Keratinocyte (primary cell): ENCODE results near the gene RAB30.

Experiments used
- CTCF ChIP-seq, 3 experiments: IDR thresholded peaks in 1 of 3; conservative IDR thresholded peaks in 1 of 3; optimal IDR thresholded peaks in 1 of 3; 2 replicates in 2 of 3; 3 replicates in 1 of 3; pipeline versions ENCODE3 to v1.5.1; 2011; ENCODE audit warnings: low read length in 3 of 3, mild to moderate bottlenecking in 3 of 3, moderate library complexity in 2 of 3, control low read depth in 1 of 3, inconsistent platforms in 1 of 3; ENCODE audit not compliant: insufficient read depth in 2 of 3; ENCODE audit errors: extremely low read depth in 1 of 3
- EZH2 ChIP-seq: IDR thresholded peaks from one replicate; pipeline ENCODE4 v1.6.1; 2012; ENCODE audit warnings: inconsistent platforms, mild to moderate bottlenecking, low read length, moderate library complexity

- TF ChIP-seq CTCF (optimal IDR thresholded peaks at IDR 0.05 in 1 of 3, IDR thresholded peaks at IDR 0.05 in 1 of 3, conservative IDR thresholded peaks at IDR 0.05 in 1 of 3; ENCODE audit: extremely low read depth in 1 of 3, insufficient read depth in 2 of 3, low read length in 3 of 3) (no peak), EZH2 (no peak)
These were observed 129.3 kb downstream of the RAB30 start for GRCh38 chr11:82942376-82942775.
